K562 (cell line): ENCODE data around the gene PRELID2. TPM values are rescaled to one million over a fixed set of nuclear protein-coding genes. Genes with fewer than 3 reads are reported as not detected.

ENCODE experiments used
- ATAC-seq: fragments of 200-7000 bp; cut with Tn5 transposase; 3 replicates; pipeline ENCODE4 v1.9.1; 2020; ENCODE audit warnings: moderate library complexity
- BruUV-seq: library from RNA; stranded (reverse); fragments of 400-500 nt; replicated peaks from 2 replicates; lab custom pipeline; 2021; lab: Mats Ljungman, UMichigan
- CTCF ChIA-PET: fragments of 300-600 bp; formaldehyde crosslinking; extraction: SDS; loops from one replicate; lab custom pipeline; 2021; ENCODE audit warnings: low intra/inter-chr PET ratio; lab: Yijun Ruan, JAX
- POLR2A ChIA-PET: fragments of 300-600, 350-650 bp; sonication (Branson Sonifier 250); formaldehyde crosslinking; extraction: SDS; loops from one replicate; lab custom pipeline; 2021; ENCODE audit warnings: antibody characterized with exemption, inconsistent platforms; lab: Yijun Ruan, JAX
- DNase-seq, 4 experiments: peaks; one replicate each; pipeline versions ENCODE4 v3.0.0 to v3.0.0-alpha.2; 2011 to 2018; ENCODE audit warnings: low spot score in 3 of 4, mixed read lengths in 3 of 4; ENCODE audit errors: extremely low read depth in 1 of 4
- FAIRE-seq: peaks from 2 replicates; lab custom pipeline; 2011; peaks lifted over from hg19 to GRCh38; lab: Jason Lieb, UNC
- H2AFZ ChIP-seq: 2 replicates; pipeline ENCODE4 v1.6.0; 2011; ENCODE audit warnings: low read depth, low read length, control low read depth, inconsistent platforms
- H3K27ac ChIP-seq: fragments of 200-600 bp; 3 replicates; pipeline ENCODE4 v1.8.0; 2011; ENCODE audit warnings: low read depth, mild to moderate bottlenecking, control low read depth, inconsistent platforms, low read length, moderate library complexity, mixed read lengths; ENCODE audit errors: extremely low read depth
- H3K27me3 ChIP-seq, 2 experiments: fragments of 300-600 bp in 1 of 2; 2 replicates in 1 of 2; 3 replicates in 1 of 2; pipeline versions ENCODE4 v1.6.0 to v1.8.0; 2011; ENCODE audit warnings: inconsistent platforms in 2 of 2, low read length in 2 of 2, mild to moderate bottlenecking in 1 of 2, mixed read lengths in 1 of 2, moderate library complexity in 1 of 2; ENCODE audit not compliant: control insufficient read depth in 2 of 2, insufficient read depth in 2 of 2
- H3K36me3 ChIP-seq: fragments of 300-600 bp; 3 replicates; pipeline ENCODE4 v1.8.0; 2011; ENCODE audit warnings: mild to moderate bottlenecking, low read length, inconsistent platforms; ENCODE audit not compliant: control insufficient read depth, insufficient read depth
- H3K4me1 ChIP-seq, 2 experiments: fragments of 200-600 bp in 1 of 2; replicated peaks in 1 of 2; 2 replicates in 1 of 2; 3 replicates in 1 of 2; pipeline versions ENCODE4 v1.5.1 to v1.8.0; 2011; ENCODE audit warnings: inconsistent platforms in 2 of 2, low read length in 2 of 2, mild to moderate bottlenecking in 1 of 2, mixed read lengths in 1 of 2, moderate library complexity in 1 of 2; ENCODE audit not compliant: control insufficient read depth in 2 of 2, insufficient read depth in 2 of 2
- H3K4me2 ChIP-seq: 2 replicates; pipeline ENCODE4 v1.6.1; 2011; ENCODE audit warnings: low read length, control low read depth, inconsistent platforms, mixed read lengths; ENCODE audit not compliant: insufficient read depth
- H3K4me3 ChIP-seq: fragments of 200-600 bp; sonication (generic), shearing (Covaris generic); 2 replicates; pipeline ENCODE4 v1.5.1; 2016; ENCODE audit warnings: control low read depth, inconsistent platforms
- H3K79me2 ChIP-seq: fragments of 200-600 bp; 3 replicates; pipeline ENCODE4 v1.8.0; 2011; ENCODE audit warnings: low read length, inconsistent platforms; ENCODE audit not compliant: control insufficient read depth, insufficient read depth
- H3K9ac ChIP-seq, 2 experiments: 2 replicates each; pipeline versions ENCODE4 v1.6.0 to v1.6.1; 2011; ENCODE audit warnings: low read depth in 2 of 2, low read length in 2 of 2, control low read depth in 1 of 2, inconsistent platforms in 1 of 2, mild to moderate bottlenecking in 1 of 2, mixed read lengths in 1 of 2; ENCODE audit not compliant: insufficient read depth in 1 of 2
- H3K9me1 ChIP-seq: one replicate; pipeline ENCODE4 v1.6.0; 2011; ENCODE audit warnings: inconsistent platforms, mild to moderate bottlenecking, low read length, moderate library complexity; ENCODE audit not compliant: control insufficient read depth, insufficient read depth
- H3K9me3 ChIP-seq: replicated peaks from 2 replicates; pipeline ENCODE4 v1.5.1; 2011; ENCODE audit warnings: low read depth, low read length, inconsistent platforms; ENCODE audit not compliant: control insufficient read depth, insufficient read depth
- H4K20me1 ChIP-seq: replicated peaks from 2 replicates; pipeline ENCODE4 v1.6.1; 2011; ENCODE audit warnings: low read length, inconsistent platforms, mixed read lengths; ENCODE audit not compliant: control insufficient read depth, insufficient read depth
- BCL6 ChIP-seq: fragments of 250-450 bp; sonication (Bioruptor Pico); IDR thresholded peaks from 2 replicates; pipeline ENCODE4 v1.4.0; 2020
- C11orf30 ChIP-seq: fragments of 450-650 bp; IDR thresholded peaks from 2 replicates; pipeline ENCODE4 v1.6.1; 2016; ENCODE audit warnings: low read depth, mild to moderate bottlenecking
- HNRNPK ChIP-seq: fragments of 200-400 bp; formaldehyde crosslinking; IDR thresholded peaks from one replicate; pipeline ENCODE4 v1.6.1; 2018; ENCODE audit warnings: mild to moderate bottlenecking, low read depth, low read length; ENCODE audit not compliant: poor library complexity, severe bottlenecking
- MAFF ChIP-seq: IDR thresholded peaks from 2 replicates; pipeline ENCODE4 v1.6.1; 2012; ENCODE audit warnings: low read length, improper control_type of control experiment
- MAFK ChIP-seq: IDR thresholded peaks from 2 replicates; pipeline ENCODE4 v1.6.1; 2011; ENCODE audit warnings: low read length, improper control_type of control experiment
- NFIX ChIP-seq: fragments of 250-450 bp; sonication (Bioruptor Pico); IDR thresholded peaks from 2 replicates; pipeline ENCODE4 v1.4.0; 2020; ENCODE audit warnings: low read depth, mild to moderate bottlenecking, moderate library complexity
- ZNF316 ChIP-seq: fragments of 450-650 bp; IDR thresholded peaks from 2 replicates; pipeline ENCODE4 v1.6.1; 2016
- ZNF507 ChIP-seq: conservative IDR thresholded peaks from 2 replicates; pipeline ENCODE4 v1.6.1; 2017; ENCODE audit warnings: missing genetic modification characterization, missing compliant biosample characterization
- in situ Hi-C: fragments of 300-500 bp; cut with MboI; formaldehyde crosslinking; loops from 4 replicates; pipeline ENCODE4 v1.15.0; 2018; ENCODE audit warnings: inconsistent platforms, mixed read lengths
- intact Hi-C: fragments of 100-400 bp; cut with micrococcal nuclease; formaldehyde crosslinking; loops from 2 replicates; pipeline ENCODE4 v1.14.2; 2022
- polyA plus RNA-seq, 8 experiments: library from polyadenylated mRNA; depleted of rRNA in 4 of 8; stranded (reverse) in 5 of 8; unstranded in 3 of 8; fragments of >200 nt; fragmentation: Nextera tagmentation in 2 of 8; fragmentation: Illumina TruSeq in 1 of 8; extraction: Ambion mirVana in 2 of 8; extraction: Trizol in 1 of 8; gene quantifications; 2 replicates each; pipeline versions ENCODE4 v1.2.1 to v1.2.3, GENCODE V29; 2011 to 2014; ENCODE audit warnings: inconsistent platforms in 1 of 8, missing spikeins in 1 of 8
- total RNA-seq, 7 experiments: library from RNA; depleted of rRNA in 6 of 7; stranded (reverse); fragments of >200 nt in 6 of 7; fragmentation: Illumina TruSeq in 2 of 7; extraction: Trizol in 2 of 7; gene quantifications; 2 replicates each; pipeline versions ENCODE4 v1.2.1 to v1.2.3, GENCODE V29; 2011 to 2021; ENCODE audit warnings: low replicate concordance in 1 of 7

PRELID2 gene
- total and polyA plus RNA-seq, 9 of the 15 experiments (the other 6 are each of a cell fraction or from before 2014, with no cell fraction given): 6.4 to 68.2 (median 28.8) TPM

DNA sequence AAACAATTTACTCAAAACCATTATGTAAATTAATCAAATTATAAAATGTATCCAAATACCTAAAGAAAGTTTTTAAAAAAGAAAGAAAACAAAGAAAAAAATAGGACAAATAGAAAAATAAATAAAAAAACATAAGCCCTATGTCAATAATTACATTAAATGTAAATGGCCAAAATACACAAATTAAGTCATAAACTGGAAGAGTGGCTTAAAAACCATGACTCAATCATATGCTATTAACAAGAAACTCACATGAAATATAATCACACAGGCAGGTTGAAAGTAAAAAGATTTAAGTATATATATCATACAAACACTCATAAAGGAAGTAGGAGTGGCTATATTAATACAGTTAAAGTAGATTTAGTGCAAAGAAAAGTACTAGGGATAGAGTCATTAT lies 95.3 kb downstream of the PRELID2 start:
- in situ Hi-C loops: no loop called here
- no peak overlapping the region for H3K4me2 ChIP-seq
- no peaks in the 10 kb centered on the region for H3K36me3 ChIP-seq
- TF ChIP-seq HNRNPK: no peak
- TF ChIP-seq BCL6 (CRISPR knock-in tag): no peak
- TF ChIP-seq ZNF507: peak; percentile 95
- TF ChIP-seq, all 486 proteins: peak for 1
- H3K4me1 ChIP-seq: no peaks in the 10 kb centered on the region
- H3K9ac ChIP-seq: no peak overlapping the region
- no peak for DNase-seq
- no peak for FAIRE-seq
- BruUV-seq: no TSS peak
- H4K20me1 ChIP-seq: no peaks in the 10 kb centered on the region
- no peaks in the 10 kb centered on the region for H3K9me3 ChIP-seq
- no peak overlapping the region for H2AFZ ChIP-seq
- H3K79me2 ChIP-seq: no peaks in the 10 kb centered on the region
- ATAC-seq: no peak
- CTCF ChIA-PET: no interaction called here
- POLR2A ChIA-PET: no interaction called here
- no peaks in the 10 kb centered on the region for H3K27me3 ChIP-seq
- no peak overlapping the region for H3K27ac ChIP-seq
- H3K4me3 ChIP-seq: no peak overlapping the region
- intact Hi-C loops: no loop called here
- H3K9me1 ChIP-seq: no peaks in the 10 kb centered on the region

DNA sequence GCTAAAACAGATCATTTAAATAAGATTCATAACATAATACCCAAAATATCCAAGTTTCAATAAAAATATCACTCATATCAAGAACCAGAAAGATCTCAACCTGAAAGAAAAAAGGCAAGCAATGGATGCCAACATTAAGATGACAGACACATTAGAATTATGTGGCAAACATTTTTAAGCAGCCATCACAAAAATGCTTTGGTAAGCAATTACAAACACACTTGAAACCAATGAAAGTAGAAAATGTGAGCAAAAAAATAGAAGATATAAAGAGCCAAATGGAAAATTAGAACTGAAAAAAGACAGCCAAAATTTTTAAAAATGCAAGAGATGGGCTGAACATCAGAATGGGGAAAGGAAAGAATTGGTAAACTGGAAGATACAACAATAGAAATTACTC lies 96.9 kb downstream of the PRELID2 start:
- TF ChIP-seq ZNF316 (peak; percentile 70), MAFF (0 out of 2 replicates have a peak, but pooled peaks have one; percentile 8), MAFK (peak; percentile 33; the same call in 1 of the 2 replicates), NFIX (CRISPR knock-in tag) (no peak), C11orf30 (peak; percentile 31; the same call in 1 of the 2 replicates)
- POLR2A ChIA-PET: no interaction called here
- Histone ChIP-seq H2AFZ (no peak overlapping the region), H3K4me1 (no peaks in the 10 kb centered on the region), H3K4me2 (no peak overlapping the region), H4K20me1 (no peaks in the 10 kb centered on the region), H3K4me3 (no peak overlapping the region), H3K27me3 (no peaks in the 10 kb centered on the region), H3K9me1 (no peaks in the 10 kb centered on the region), H3K9ac (no peak overlapping the region), H3K9me3 (no peaks in the 10 kb centered on the region), H3K36me3 (no peaks in the 10 kb centered on the region; the same call in 2 of the 3 replicates), H3K79me2 (no peaks in the 10 kb centered on the region), H3K27ac (no peak overlapping the region)
- CTCF ChIA-PET: no interaction called here
- FAIRE-seq: peak; percentile 32
- intact Hi-C loops (no loop called here), in situ Hi-C loops (no loop called here)
- no peak for ATAC-seq
- BruUV-seq: no TSS peak
- no peak for DNase-seq
